Fibroblast of pulmonary artery (primary cell): ENCODE measurements around the gene AIMP2.

Experiments used
- DNase-seq: peaks from one replicate; pipeline ENCODE4 v3.0.0-alpha.2; 2010; ENCODE audit warnings: low read depth
- H3K4me3 ChIP-seq: replicated peaks from 2 replicates; pipeline ENCODE4 v1.5.1; 2011; ENCODE audit warnings: low read depth, mild to moderate bottlenecking, control low read depth, low read length, moderate library complexity
- CTCF ChIP-seq: IDR thresholded peaks from 2 replicates; pipeline ENCODE4 v1.5.1; 2011; ENCODE audit warnings: mild to moderate bottlenecking, control low read depth, low read length, inconsistent platforms; ENCODE audit errors: missing control alignments

The AIMP2 gene

GRCh38 chr7:6023974-6024435, 14.9 kb downstream of the AIMP2 start:
- DNase-seq: no peak

GRCh38 chr7:6026011-6026819, 17.1 kb downstream of the AIMP2 start:
- DNase-seq: peak; percentile 32
- peak; percentile 26 for TF ChIP-seq CTCF
- H3K4me3 ChIP-seq: no peak overlapping the region

More at GRCh38 chr7:6023974-6024435, 14.9 kb downstream of the AIMP2 start:
- no peak overlapping the region for H3K4me3 ChIP-seq
- no peak for TF ChIP-seq CTCF

GRCh38 chr7:6026820-6027311, 17.8 kb downstream of the AIMP2 start:
- DNase-seq: no peak
- TF ChIP-seq CTCF: no peak
- H3K4me3 ChIP-seq: no peak overlapping the region

GRCh38 chr7:6027806-6028365, 18.8 kb downstream of the AIMP2 start:
- no peak overlapping the region for H3K4me3 ChIP-seq
- no peak for DNase-seq
- no peak for TF ChIP-seq CTCF

GRCh38 chr7:6028563-6028962, 19.5 kb downstream of the AIMP2 start:
- TF ChIP-seq CTCF: no peak
- DNase-seq: no peak
- H3K4me3 ChIP-seq: no peak overlapping the region

- TF ChIP-seq CTCF: no peak
- H3K4me3 ChIP-seq: no peak within 1 kb of the TSS
Observed at GRCh38 chr7:6030988-6031387, 21.9 kb downstream of the AIMP2 start, which contains the start of gene ANKRD61. TSS of gene ANKRD61 (plus strand) at chr7:6031376. CDS start at chr7:6031376, 0 bp downstream.

More at GRCh38 chr7:6030988-6031387, 21.9 kb downstream of the AIMP2 start, which contains the start of gene ANKRD61:
- DNase-seq: no peak
